Spleen (tissue), 11 donors: Measurements from ENCODE around the gene NRCAM. TPM values are rescaled to one million over a fixed set of nuclear protein-coding genes. Genes with fewer than 3 reads are reported as not detected.
A peak's percentile ranks its signal among the peaks of the same experiment; 100 is the strongest.

Experiments used
- DNase-seq: peaks from one replicate; pipeline ENCODE4 v3.0.0-alpha.2; 2020
- H3K27ac ChIP-seq, 8 donors: fragments of 200-600 bp; sonication (generic) in 7 of 8; 1 replicate in 4 of 8; 2 replicates in 4 of 8; pipeline versions ENCODE4 v1.5.0 to v1.8.0; 2016 to 2021; ENCODE audit warnings: inconsistent platforms in 4 of 8, mild to moderate bottlenecking in 4 of 8, moderate library complexity in 1 of 8
- H3K27me3 ChIP-seq, 7 donors: fragments of 200-600 bp; sonication (generic) in 6 of 7; replicated peaks in 1 of 7; 1 replicate in 4 of 7; 2 replicates in 3 of 7; pipeline versions ENCODE4 v1.5.0 to v1.8.0; 2016 to 2021; ENCODE audit warnings: inconsistent platforms in 3 of 7, mild to moderate bottlenecking in 1 of 7
- H3K36me3 ChIP-seq, 6 donors: fragments of 200-600 bp; sonication (generic) in 5 of 6; 1 replicate in 4 of 6; 2 replicates in 2 of 6; pipeline versions ENCODE4 v1.5.0 to v1.8.0; 2016 to 2021; ENCODE audit warnings: inconsistent platforms in 2 of 6
- H3K4me1 ChIP-seq, 6 donors: fragments of 200-600 bp; sonication (generic) in 5 of 6; 1 replicate in 3 of 6; 2 replicates in 3 of 6; pipeline versions ENCODE4 v1.5.0 to v1.8.0; 2016 to 2021; ENCODE audit warnings: inconsistent platforms in 3 of 6
- H3K4me3 ChIP-seq, 8 donors: fragments of 200-600 bp; sonication (generic) in 7 of 8; 1 replicate in 4 of 8; 2 replicates in 4 of 8; pipeline versions ENCODE4 v1.5.0 to v1.8.0; 2016 to 2021; ENCODE audit warnings: inconsistent platforms in 4 of 8, mild to moderate bottlenecking in 4 of 8, moderate library complexity in 2 of 8
- H3K9me3 ChIP-seq, 8 donors: fragments of 200-600 bp; sonication (generic) in 7 of 8; 1 replicate in 4 of 8; 2 replicates in 4 of 8; pipeline versions ENCODE4 v1.5.0 to v1.8.0; 2016 to 2021; ENCODE audit warnings: inconsistent platforms in 4 of 8
- CTCF ChIP-seq, 11 experiments: fragments of 200-600 bp in 7 of 11; fragments of 450-650 bp in 4 of 11; sonication (generic) in 4 of 11; IDR thresholded peaks in 8 of 11; conservative IDR thresholded peaks in 3 of 11; 1 replicate in 7 of 11; 2 replicates in 4 of 11; pipeline versions ENCODE4 v1.4.0 to v1.8.0; 2016 to 2021; ENCODE audit warnings: antibody characterized with exemption in 11 of 11, inconsistent platforms in 4 of 11, mild to moderate bottlenecking in 1 of 11
- POLR2A ChIP-seq, 3 donors: fragments of 450-650 bp; IDR thresholded peaks; one replicate each; pipeline ENCODE4 v1.5.1; 2017; ENCODE audit warnings: antibody characterized with exemption in 3 of 3, mild to moderate bottlenecking in 1 of 3
- POLR2AphosphoS5 ChIP-seq, 3 donors: sonication (generic); formaldehyde crosslinking; IDR thresholded peaks; one replicate each; pipeline ENCODE4 v1.5.1; 2017; ENCODE audit warnings: antibody characterized with exemption in 3 of 3
- whole genome bisulfite sequencing, 5 donors: extraction: QIAGEN DNeasy Blood & Tissue Kit in 3 of 5; methylation state at CpG; one replicate each; pipeline versions ENCODE4 v1.1.5 to v1.1.7; 2013 to 2018; 5-methylcytosine and 5-hydroxymethylcytosine counted together
- intact Hi-C: fragments of 100-400 bp; cut with DNase I; formaldehyde crosslinking; loops from one replicate; pipeline ENCODE4 v1.15.0; 2023; ENCODE audit warnings: low total_unique reads
- polyA plus RNA-seq, 3 donors: library from polyadenylated mRNA; stranded (reverse); fragments of 200-250 nt; gene quantifications; one replicate each; pipeline ENCODE4 v1.2.1, GENCODE V29; 2013
- total RNA-seq, 7 donors: library from RNA; depleted of rRNA in 3 of 7; stranded (reverse); fragments of >200 nt in 3 of 7; fragmentation: NEBNext Ultra II Directional in 4 of 7; extraction: Animal tissue kit (Norgen Biotek cat#: 25700) in 4 of 7; gene quantifications; one replicate each; pipeline versions ENCODE4 v1.1.0 to v1.2.1, GENCODE V29; 2016 to 2021
- donor health status: healthy with polysubstance abuse.
- donor health status: DM: no; HTN: no; CAD: no; lungs with moderate emphysema.
- donor health status: DM: no; HTN: no; CAD: no.
- donor health status: Bipolar disorder and iron deficiency.
- donor health status: healthy.
- donor health status: DM: no; HTN: no; CAD: no.
- donor health status: DM: yes; HTN: yes; CAD: no.

The NRCAM gene
- total and polyA plus RNA-seq, 10 donors = 4.1 to 88.5 (median 15.0) TPM

- intact Hi-C loops = no loop called here
- Histone ChIP-seq H3K4me1 (peaks cover 0 to 18% (median 5%) of the 10 kb centered on the region in 6 donors), H3K36me3 (no peaks in the 10 kb centered on the region), H3K27ac (no peak overlapping the region), H3K9me3 (no peaks in the 10 kb centered on the region), H3K4me3 (no peak overlapping the region), H3K27me3 (no peaks in the 10 kb centered on the region)
- DNase-seq = no peak
- 75 to 92% (median 84%) methylated on average over 3 of the region's 3 CpGs for WGBS, 5 donors
- TF ChIP-seq POLR2AphosphoS5 (IDR thresholded peaks at IDR 0.05) (no peak), POLR2A (IDR thresholded peaks at IDR 0.05) (no peak), CTCF (IDR thresholded peaks at IDR 0.05 in 8 of 11, conservative IDR thresholded peaks at IDR 0.05 in 3 of 11) (no peak)
Measured at GRCh38 chr7:108283252-108283651, 173.0 kb downstream of the NRCAM start.

- DNase-seq = no peak
- Histone ChIP-seq H3K27me3 (no peaks in the 10 kb centered on the region), H3K27ac (no peak overlapping the region), H3K9me3 (no peaks in the 10 kb centered on the region), H3K4me3 (no peak overlapping the region), H3K36me3 (no peaks in the 10 kb centered on the region), H3K4me1 (peaks cover 0 to 18% (median 5%) of the 10 kb centered on the region in 6 donors)
- TF ChIP-seq POLR2A (IDR thresholded peaks at IDR 0.05) (no peak), CTCF (IDR thresholded peaks at IDR 0.05 in 8 of 11, conservative IDR thresholded peaks at IDR 0.05 in 3 of 11) (no peak), POLR2AphosphoS5 (IDR thresholded peaks at IDR 0.05) (no peak)
- WGBS, 5 donors = 42 to 62% (median 52%) methylated on average over 4 of the region's 4 CpGs
- intact Hi-C loops = no loop called here
Measured at GRCh38 chr7:108282427-108282996, 173.7 kb downstream of the NRCAM start.

- intact Hi-C loops = no loop called here
- no peak for DNase-seq
- Histone ChIP-seq H3K27ac (peak overlapping the region; percentile 2 to 74 (median 50)), H3K4me1 (peaks cover 0 to 18% (median 5%) of the 10 kb centered on the region in 6 donors), H3K36me3 (no peaks in the 10 kb centered on the region), H3K4me3 (no peak overlapping the region), H3K9me3 (no peaks in the 10 kb centered on the region), H3K27me3 (no peaks in the 10 kb centered on the region)
- no peak for TF ChIP-seq CTCF (IDR thresholded peaks at IDR 0.05 in 8 of 11, conservative IDR thresholded peaks at IDR 0.05 in 3 of 11)
- WGBS, 5 donors = 26 to 50% (median 40%) methylated on average over 3 of the region's 3 CpGs
Measured at GRCh38 chr7:108280136-108280535, 176.1 kb downstream of the NRCAM start.

GRCh38 chr7:108278776-108279175 is 177.5 kb downstream of the NRCAM start:
- Histone ChIP-seq H3K27me3 (no peaks in the 10 kb centered on the region), H3K4me3 (no peak overlapping the region), H3K4me1 (peaks cover 0 to 18% (median 5%) of the 10 kb centered on the region in 6 donors), H3K9me3 (no peaks in the 10 kb centered on the region), H3K36me3 (no peaks in the 10 kb centered on the region), H3K27ac (peak overlapping the region in 4 of 8 donors; percentile 48 to 74 (median 64))
- 87 to 94% (median 89%) methylated on average over 5 of the region's 5 CpGs for WGBS, 5 donors
- TF ChIP-seq CTCF (IDR thresholded peaks at IDR 0.05 in 8 of 11, conservative IDR thresholded peaks at IDR 0.05 in 3 of 11) (no peak), POLR2A (IDR thresholded peaks at IDR 0.05) (no peak), POLR2AphosphoS5 (IDR thresholded peaks at IDR 0.05) (no peak)
- intact Hi-C loops = no loop called here
- DNase-seq = no peak
